Urothelium cell line (cell line): ENCODE data around the gene QRICH2.
"Not testable (repeated sequence)": the region's sequence is repeated elsewhere in the genome, so short reads cannot be mapped to it uniquely, and the experiment has no call there.

ENCODE experiments used
- DNase-seq: peaks from one replicate; pipeline ENCODE4 v3.0.0; 2011; ENCODE audit warnings: low spot score, mixed read lengths
- FAIRE-seq: peaks from 2 replicates; lab custom pipeline; 2011; peaks lifted over from hg19 to GRCh38; lab: Jason Lieb, UNC

Gene QRICH2

GRCh38 chr17:76250141-76250540 is 57.9 kb downstream of the QRICH2 start:
- FAIRE-seq: no peak
- no peak for DNase-seq

DNA sequence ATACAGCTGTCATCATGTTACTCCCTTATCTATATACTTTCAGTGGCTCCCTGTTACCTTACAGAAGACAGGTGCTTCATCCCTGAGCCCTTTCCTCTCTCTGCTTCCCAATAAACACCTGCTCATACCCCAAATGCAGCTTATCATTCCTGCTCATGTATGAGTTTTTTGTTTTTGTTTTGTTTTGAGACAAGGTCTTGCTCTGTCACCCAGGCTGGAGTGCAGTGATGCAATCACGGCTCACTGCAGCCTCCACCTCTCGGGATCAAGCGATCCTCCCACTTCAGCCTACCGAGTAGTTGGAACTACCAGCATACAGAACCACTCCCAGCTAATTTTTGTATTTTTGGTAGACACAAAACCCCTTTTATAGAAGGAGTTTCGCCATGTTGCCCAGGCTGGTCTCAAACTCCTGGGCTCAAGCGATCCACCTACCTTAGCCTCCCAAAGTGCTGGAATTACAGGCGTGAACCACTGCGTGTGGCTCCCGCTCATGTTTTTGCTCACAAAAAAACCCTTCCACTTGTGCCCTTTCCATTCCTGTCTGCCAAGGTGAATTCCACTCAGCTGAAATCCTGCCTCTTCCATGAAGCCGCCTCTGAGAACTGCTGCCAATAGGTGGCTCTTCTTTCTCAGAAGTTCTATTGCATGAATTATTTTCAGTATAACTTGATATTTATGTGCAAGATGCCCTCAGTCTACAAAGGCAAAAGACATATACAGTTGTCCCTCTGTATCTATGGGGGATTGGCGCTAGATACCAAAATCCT is 59.9 kb downstream of the QRICH2 start:
- FAIRE-seq (no peak), DNase-seq (no peak)

DNA sequence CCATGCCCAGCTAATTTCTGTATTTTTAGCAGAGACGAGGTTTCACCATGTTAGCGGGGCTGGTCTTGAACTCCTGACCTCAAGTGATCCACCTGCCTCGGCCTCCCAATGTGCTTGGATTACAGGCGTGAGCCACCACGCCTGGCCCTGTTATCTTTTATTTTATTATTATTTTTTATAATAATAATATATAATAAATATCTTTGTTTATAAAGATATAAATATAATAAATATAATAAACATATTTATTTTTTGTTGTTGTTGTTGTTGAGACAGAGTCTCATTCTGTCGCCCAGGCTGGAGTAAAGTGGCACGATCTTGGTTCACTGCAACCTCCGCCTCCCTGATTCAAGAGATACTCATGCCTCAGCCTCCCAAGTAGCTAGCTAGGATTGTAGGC is 60.8 kb downstream of the QRICH2 start:
- no peak for FAIRE-seq

DNA sequence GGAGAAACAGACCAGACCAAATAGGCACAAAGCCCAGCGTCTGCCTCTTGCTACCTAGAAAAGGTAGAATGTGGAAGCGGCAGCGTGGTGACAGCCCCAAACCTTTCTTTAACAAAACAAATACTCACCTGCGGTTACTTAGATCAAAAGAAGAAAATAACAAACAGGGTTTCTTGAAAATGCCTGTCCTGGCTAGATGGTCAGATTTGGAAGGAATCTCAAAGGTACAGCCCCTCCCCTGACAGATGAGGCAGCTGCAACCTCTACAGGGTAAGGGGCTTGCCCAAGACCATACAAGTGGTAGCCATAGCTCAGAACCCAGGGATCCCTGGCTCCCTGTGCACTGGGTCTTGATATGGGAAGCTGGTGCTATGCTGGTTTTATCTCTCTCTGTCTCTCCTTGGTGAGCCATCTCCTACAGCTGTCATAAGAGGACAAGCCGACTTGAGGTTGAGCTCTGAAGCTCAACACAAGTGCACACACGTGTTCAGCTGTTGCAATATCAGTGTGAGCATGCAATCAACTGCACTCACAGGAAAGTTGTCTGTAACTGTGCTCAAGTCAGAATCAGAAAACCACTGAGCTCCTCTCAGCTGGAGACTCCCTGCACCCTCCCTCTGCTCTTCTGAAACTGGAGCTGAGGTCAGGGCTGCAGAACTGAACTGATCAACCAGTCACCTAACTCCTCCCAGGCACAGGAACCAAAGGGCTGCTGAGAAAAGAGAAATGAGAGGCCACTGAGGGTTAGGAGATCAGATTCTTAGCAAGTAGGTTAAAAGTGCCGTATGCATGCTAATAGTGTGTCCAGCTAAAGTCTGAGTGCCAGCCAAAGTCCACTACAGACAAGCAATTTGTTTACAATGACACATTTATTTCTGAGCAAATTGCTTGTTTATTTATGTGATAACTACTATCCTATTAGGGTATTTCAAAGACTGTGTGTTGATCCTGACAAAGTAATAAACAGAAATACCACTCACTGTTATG is 61.7 kb downstream of the QRICH2 start:
- FAIRE-seq (no peak), DNase-seq (no peak)

More for the DNA sequence above, 60.8 kb downstream of the QRICH2 start:
- no peak for DNase-seq

DNA sequence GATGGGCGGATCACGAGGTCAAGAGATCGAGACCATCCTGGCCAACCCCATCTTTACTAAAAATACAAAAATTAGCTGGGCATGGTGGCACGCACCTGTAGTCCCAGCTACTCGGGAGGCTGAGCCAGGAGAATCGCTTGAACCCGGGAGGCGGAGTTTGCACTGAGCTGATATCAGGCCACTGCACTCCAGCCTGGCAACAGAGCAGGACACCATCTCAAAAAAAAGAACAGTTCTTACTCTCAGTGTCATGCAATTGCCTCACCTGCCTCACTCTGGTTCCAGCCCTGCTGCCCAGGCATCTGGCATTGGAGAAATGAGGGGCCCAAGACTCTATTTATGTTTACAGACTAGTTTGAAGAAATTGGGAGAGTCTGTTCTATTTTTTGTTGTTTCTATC is 63.4 kb downstream of the QRICH2 start:
- not testable (repeated sequence) for DNase-seq, FAIRE-seq

DNA sequence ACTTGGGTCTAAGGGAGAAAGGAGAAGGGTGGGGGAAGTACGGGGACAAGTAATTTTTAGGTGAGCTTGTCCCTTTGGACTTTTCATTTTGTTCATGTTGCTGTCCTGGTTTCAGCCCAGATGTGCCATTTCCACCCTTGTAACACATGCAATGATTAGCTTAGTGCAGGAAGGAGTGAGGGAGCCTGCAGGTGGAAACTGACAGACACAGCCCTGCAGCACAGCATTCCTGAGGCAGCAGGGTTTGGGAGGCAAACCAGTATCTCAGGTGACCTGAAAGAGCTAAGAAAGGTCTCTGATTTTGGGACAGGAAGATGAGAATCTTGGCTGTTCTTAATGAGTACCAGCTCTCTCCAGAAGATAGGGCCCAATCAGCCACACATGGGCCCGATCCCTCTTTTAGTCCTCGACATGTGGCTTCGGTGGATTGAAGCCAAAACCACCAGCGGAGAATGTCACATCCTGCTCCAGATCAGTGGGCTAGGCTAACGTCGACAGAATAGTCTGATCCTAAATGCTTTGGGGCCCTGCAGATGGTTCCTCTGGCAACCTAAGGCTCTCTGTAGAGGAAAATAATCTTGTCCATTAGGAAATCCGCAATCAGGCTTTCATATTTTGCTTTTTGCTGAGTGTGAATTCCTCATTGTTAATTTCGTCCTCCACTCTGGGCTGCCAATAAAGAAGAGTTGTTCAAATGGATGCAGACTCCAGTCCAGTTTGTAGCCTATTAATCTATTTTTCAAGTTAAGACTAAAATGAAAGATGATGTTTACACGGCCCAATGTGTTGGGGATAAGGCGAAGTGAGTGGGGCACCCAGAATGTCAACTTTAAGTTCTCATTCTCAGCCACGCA is 64.0 kb downstream of the QRICH2 start:
- FAIRE-seq: peak; percentile 20
- no peak for DNase-seq

GRCh38 chr17:76241691-76242255 is 66.3 kb downstream of the QRICH2 start:
- no peak for DNase-seq
- FAIRE-seq: no peak

- DNase-seq (no peak), FAIRE-seq (no peak)
Measured at GRCh38 chr17:76241204-76241538, 66.9 kb downstream of the QRICH2 start.

DNA sequence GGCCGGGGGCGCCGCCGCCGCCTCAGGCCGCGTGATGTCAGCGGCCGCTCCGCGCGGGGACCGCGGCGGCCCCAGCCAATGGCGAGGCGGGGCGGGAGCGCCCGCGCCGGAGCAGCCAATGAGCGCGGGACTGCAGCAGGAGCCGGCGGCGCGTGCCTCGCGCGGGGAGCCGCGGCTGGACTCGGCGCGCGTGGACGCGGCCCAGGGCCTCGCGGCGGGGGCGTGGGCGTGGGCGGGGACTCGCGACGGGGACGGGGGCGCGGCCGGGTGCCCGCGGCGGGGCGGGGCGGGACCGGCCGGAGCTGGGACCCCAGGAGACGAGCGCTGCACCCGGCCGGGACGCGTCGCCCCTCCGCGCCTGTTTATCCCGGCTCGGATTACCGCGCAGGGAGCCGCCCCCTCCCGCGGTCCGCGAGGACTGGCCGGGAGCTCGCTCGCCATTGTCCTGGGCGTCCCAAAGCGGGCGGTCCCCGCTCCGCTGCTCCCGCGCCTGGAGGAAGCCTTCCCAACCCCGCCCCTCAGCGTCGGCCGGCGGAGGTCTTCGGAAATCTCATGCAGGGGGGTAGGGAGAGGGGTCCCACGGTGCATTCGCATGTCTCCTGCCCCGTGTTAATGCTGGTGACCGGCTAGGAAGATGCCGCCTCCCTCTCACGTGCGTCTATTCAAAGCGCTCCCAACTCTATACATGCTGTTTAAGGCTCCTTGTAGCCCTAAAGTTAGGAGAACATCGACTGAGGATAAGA is 67.4 kb downstream of the QRICH2 start, which contains the start of gene RNF157:
TSS of gene RNF157 (minus strand) at position 33 of the 743 bp plus-strand sequence. CDS start 253 bp downstream, outside the sequence.
- DNase-seq: peak; percentile 91

DNA sequence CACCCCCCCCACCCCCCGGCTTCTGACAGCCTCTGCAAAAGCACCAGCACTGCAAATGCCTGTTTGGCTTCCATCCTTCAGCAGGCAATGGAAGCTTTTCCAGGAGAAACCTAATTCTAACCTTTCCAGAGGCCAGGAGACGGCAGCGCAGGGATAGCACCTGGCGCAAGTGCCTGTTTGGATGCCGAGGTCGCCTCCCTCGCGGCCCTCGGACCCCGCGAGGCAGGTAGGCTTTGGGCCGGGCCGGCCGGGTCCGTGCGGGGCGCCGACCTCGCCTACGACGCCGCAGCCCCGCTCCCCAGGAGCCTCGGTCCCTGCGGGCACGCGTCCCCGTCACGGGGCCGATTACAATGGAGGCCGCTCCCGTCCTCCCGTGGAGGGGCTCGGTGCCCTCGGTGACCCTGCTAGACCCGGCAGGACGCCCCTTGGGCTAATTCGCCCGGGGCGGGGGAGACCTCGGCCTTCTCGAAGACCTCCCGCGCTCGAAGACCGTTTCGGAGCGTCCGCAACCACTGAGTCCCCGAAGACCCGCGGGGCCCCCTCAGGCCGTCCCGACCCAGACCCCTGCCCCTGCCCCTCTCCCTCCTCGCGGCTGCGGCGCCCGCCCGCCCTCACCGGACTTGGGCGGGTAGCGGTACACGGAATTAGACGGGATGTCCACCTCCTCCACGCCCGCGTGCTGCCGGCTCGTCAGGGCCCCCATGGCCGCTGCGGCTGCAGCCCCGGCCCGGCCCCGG is 68.4 kb downstream of the QRICH2 start:
- no peak for DNase-seq
- FAIRE-seq: no peak

More for the DNA sequence above, 67.4 kb downstream of the QRICH2 start, which contains the start of gene RNF157:
- FAIRE-seq: peak; percentile 70

- DNase-seq: no peak
- FAIRE-seq: peak; percentile 13
Measured at GRCh38 chr17:76238847-76239537, 69.1 kb downstream of the QRICH2 start.

DNA sequence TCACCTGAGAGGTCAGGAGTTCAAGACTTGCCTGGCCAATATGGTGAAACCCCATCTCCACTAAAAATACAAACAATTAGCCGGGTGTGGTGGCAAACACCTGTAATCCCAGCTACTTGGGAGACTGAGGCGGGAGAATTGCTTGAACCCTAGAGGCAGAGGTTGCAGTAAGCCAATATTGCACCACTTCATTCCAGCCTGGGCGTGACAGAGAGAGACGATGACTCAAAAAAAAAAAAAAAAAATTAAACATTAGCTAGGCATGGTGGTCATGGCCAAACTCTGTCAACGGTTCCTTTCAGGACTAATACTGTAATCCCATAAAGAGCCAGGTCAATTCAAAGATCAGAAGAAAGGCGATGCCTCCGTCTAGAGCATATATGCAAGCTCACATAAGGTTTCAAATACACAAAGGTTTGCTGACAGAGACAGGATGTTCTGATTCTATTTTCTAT is 70.2 kb downstream of the QRICH2 start:
- no peak for FAIRE-seq

DNA sequence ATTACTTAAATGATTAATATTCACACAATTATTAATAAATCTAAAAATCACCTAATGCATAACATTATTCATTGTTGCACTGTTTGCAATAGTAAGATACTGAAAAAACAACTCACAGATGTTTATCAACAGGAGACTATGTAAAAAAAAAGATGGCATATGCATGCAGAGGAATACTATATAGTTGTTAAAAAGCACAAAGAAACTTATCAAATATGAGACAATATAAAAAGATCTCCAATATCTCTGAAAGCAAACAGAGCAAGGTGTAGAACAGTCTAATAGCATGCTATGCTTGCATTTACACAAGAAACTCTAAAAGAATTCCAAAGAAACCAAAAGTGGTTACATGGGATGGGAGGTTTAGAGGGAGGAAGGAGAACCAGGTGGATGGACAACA is 71.5 kb downstream of the QRICH2 start:
- DNase-seq (no peak), FAIRE-seq (no peak)

More for the DNA sequence above, 70.2 kb downstream of the QRICH2 start:
- no peak for DNase-seq

GRCh38 chr17:76235883-76236282 is 72.2 kb downstream of the QRICH2 start:
- no peak for FAIRE-seq
- DNase-seq: no peak

- no peak for FAIRE-seq
Measured at GRCh38 chr17:76234354-76234679, 73.8 kb downstream of the QRICH2 start.

GRCh38 chr17:76233588-76234353 is 74.3 kb downstream of the QRICH2 start:
- FAIRE-seq: no peak

More at GRCh38 chr17:76234354-76234679, 73.8 kb downstream of the QRICH2 start:
- DNase-seq: no peak

DNA sequence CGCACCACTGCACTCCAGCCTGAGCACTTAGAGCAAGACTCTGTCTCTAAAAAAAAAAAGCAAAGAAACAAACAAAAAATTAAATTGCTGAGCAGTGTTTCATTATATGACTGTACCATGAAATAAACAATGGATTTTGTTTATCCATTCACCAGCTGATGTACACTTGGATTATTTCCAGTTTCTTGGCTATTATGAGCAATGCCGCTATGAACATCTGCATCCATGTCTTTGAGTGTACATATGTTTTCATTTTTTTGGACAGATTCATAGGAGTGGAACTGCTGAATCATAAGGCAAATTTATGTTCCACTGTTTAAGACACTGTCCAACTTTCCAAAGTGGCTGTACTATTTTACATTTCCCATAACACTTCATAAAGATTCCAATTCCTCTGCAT is 75.7 kb downstream of the QRICH2 start:
- no peak for DNase-seq
- FAIRE-seq: no peak

More at GRCh38 chr17:76233588-76234353, 74.3 kb downstream of the QRICH2 start:
- no peak for DNase-seq
